Epithelial cell of proximal tubule (primary cell): ENCODE data around the gene IFNL2. TPM values are rescaled to one million over a fixed set of nuclear protein-coding genes. Genes with fewer than 3 reads are reported as not detected.
"Not testable (repeated sequence)": the region's sequence is repeated elsewhere in the genome, so short reads cannot be mapped to it uniquely, and the experiment has no call there.

ENCODE experiments used
- DNase-seq: peaks from one replicate; pipeline ENCODE4 v3.0.0-alpha.2; 2011; ENCODE audit warnings: low read depth
- H3K4me3 ChIP-seq: 2 replicates; pipeline ENCODE4 v1.5.1; 2011; ENCODE audit warnings: low read depth, mild to moderate bottlenecking, low read length
- total RNA-seq: library from RNA; depleted of rRNA; stranded (reverse); fragments of >200 nt; gene quantifications from 2 replicates; pipeline ENCODE4 v1.2.3, GENCODE V29; 2015
- TF ChIP-seq, protein P1 (sequence below): conservative IDR thresholded peaks from 2 replicates; pipeline ENCODE4 v1.5.1; 2012; ENCODE audit warnings: low read depth, mild to moderate bottlenecking, low read length

The IFNL2 gene
- total RNA-seq, 1 donor from 2014 or later = not detected

DNA sequence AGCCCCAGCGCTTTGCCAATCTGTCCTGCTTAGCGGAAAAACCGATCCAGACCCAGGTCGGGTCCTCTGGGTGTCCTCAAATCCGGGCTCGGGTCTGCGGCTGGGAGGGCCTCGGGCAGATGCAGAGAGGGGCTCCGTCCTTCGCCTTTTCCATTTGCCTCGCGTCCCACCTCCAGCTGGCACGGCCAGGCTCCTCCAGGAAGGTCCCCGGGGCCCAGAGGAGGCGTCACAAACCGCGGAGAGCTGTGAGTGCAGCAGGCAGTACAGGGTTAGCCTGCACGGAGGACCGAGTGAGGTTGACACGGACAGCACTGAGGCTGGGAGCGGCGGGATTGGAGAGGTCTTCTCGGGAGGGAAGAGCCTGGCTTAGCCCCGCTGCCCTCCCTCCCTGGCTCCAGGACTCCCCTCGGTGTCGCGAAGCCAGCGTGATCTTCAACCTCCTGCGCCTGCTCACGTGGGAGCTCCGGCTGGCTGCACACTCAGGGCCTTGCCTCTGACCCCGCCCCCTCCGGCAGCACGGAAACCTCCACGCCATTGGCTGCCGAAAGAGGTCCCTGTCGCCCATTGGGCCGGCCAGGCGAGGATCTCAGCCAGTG, 2.8 kb upstream of the IFNL2 start:
- no peak for DNase-seq
- TF ChIP-seq, protein P1, sequence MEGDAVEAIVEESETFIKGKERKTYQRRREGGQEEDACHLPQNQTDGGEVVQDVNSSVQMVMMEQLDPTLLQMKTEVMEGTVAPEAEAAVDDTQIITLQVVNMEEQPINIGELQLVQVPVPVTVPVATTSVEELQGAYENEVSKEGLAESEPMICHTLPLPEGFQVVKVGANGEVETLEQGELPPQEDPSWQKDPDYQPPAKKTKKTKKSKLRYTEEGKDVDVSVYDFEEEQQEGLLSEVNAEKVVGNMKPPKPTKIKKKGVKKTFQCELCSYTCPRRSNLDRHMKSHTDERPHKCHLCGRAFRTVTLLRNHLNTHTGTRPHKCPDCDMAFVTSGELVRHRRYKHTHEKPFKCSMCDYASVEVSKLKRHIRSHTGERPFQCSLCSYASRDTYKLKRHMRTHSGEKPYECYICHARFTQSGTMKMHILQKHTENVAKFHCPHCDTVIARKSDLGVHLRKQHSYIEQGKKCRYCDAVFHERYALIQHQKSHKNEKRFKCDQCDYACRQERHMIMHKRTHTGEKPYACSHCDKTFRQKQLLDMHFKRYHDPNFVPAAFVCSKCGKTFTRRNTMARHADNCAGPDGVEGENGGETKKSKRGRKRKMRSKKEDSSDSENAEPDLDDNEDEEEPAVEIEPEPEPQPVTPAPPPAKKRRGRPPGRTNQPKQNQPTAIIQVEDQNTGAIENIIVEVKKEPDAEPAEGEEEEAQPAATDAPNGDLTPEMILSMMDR = no peak
- H3K4me3 ChIP-seq = no peak overlapping the region

DNA sequence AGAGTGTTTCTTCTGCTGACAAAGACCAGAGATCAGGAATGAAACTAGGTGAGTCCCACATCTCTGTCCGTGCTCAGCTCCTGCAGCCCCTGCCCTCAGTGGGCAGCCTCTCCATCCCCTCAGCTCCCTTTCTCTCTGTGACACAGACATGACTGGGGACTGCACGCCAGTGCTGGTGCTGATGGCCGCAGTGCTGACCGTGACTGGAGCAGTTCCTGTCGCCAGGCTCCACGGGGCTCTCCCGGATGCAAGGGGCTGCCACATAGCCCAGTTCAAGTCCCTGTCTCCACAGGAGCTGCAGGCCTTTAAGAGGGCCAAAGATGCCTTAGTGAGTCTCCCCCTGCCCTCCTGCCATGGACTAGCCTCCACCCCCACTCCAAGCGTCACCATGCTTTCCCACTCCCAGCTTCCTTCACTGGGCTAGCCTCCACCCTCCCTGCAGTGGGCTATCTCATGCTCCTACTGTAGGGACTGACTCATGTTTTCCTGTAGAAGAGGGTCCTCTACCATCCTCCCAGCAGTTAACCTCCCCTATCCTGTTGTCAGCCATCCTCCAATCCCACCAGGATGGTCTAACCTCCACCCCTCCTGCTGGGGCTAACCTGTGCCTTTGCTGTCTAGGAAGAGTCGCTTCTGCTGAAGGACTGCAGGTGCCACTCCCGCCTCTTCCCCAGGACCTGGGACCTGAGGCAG, 481 bp downstream of the IFNL2 start:
- not testable (repeated sequence) for H3K4me3 ChIP-seq, DNase-seq

DNA sequence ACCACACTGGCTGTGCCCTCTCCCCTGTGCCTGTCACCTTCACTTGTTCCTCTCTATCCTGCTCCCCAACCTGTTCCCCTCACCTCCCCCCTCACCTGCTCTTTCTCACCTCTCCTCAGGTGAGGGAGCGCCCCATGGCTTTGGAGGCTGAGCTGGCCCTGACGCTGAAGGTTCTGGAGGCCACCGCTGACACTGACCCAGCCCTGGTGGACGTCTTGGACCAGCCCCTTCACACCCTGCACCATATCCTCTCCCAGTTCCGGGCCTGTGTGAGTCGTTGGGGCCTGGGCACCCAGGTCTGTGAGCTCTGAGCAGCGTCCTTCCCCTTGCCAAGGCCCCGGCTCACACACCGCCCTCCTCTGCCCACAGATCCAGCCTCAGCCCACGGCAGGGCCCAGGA, 1.2 kb downstream of the IFNL2 start:
- H3K4me3 ChIP-seq, DNase-seq: not testable (repeated sequence)

DNA sequence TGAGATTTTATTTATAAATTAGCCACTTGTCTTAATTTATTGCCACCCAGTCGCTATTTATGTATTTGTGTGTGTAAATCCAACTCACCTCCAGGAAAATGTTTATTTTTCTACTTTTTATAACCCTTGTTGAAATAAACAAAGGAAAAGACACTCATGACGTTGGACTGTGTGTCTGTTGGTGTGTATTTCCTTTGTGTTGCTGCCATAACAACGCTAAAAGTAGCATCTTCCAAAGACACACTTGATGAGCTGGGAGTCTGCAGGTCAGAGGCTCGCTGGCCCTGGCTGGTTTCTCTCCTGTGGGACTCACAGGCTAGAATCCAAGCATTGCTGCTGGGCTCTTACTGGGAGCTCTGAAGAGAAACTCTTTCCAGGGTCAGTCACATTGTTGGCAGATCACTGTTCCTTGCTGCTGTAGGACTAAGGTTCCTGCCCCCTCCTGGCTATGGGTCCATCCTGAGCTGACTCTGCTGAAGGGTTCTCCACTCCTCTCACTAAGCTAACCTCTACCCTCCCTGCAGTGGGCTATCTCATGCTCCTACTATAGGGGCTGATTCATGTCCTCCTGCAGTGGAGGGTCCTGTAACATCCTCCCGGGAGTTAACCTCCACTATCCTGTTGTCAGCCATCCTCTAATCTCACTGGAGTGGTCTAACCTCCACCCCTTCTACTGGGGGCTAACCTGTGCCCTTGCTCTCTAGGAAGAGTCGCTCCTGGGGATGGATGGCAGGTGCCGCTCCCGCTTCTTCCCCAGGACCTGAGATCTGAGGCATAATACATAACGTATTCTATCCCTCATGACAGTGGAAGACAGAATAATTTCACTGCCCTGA, 2.1 kb downstream of the IFNL2 start:
- no peak for DNase-seq
- TF ChIP-seq, protein P1 = no peak
- no peak overlapping the region for H3K4me3 ChIP-seq

DNA sequence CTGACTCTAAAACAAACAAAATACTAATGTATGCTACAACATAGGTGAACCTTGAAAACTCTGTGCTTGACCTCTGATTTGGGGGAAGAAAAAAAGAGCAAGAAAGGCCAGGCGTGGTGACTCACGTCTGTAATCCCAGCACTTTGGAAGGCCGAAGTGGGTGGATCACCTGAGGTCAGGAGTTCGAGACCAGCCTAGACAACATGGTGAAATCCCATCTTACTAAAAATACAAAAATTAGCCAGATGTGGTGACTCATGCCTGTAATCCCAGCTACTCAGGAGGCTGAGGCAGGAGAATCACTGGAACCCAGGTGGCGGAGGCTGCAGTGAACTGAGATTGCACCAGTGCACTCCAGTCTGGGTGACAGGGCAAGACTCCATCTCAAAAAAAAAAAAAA, 5.7 kb downstream of the IFNL2 start:
- not testable (repeated sequence) for H3K4me3 ChIP-seq, DNase-seq

DNA sequence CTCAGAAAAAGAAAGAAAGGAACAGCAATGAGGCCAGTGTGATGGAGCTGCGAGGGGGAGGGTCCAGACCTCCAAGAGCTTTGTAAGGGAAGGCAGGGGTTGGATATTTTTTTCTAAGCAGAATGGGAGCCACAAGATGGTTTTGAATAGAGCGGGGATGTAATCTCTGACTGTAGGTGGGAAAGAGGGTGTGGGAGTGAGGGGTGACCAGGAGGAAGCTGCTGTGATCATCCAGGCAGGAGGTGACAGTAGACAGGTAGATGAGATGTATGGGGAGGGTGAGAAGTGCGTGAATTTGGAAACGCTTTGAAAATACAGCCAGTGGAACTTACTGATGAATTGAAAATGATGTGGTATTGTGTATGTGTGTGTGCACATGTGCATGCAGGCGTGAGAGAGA, 7.4 kb downstream of the IFNL2 start:
- no peak for DNase-seq

DNA sequence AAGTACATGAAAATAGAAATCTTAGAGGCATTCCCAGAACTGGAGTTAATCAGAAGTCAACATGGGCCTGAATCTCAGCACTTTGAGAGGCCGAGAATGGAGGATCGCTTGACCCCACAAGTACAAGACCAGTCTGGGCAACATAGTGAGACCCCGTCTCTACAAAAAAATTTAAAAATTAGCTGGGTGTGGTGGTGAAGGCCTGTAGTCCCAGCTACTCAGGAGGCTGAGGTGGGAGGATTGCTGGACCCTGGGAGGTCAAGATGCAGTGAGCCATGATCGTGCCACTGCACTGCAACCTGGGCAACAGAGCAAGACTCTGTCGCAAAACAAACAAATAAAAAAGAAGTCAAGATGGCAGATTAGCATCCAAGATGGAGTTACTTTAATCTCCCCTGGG, 8.5 kb downstream of the IFNL2 start:
- H3K4me3 ChIP-seq = no peak overlapping the region
- TF ChIP-seq, protein P1 = no peak
- DNase-seq = no peak

More for the DNA sequence above, 7.4 kb downstream of the IFNL2 start:
- H3K4me3 ChIP-seq = no peak overlapping the region
- TF ChIP-seq, protein P1 = no peak

DNA sequence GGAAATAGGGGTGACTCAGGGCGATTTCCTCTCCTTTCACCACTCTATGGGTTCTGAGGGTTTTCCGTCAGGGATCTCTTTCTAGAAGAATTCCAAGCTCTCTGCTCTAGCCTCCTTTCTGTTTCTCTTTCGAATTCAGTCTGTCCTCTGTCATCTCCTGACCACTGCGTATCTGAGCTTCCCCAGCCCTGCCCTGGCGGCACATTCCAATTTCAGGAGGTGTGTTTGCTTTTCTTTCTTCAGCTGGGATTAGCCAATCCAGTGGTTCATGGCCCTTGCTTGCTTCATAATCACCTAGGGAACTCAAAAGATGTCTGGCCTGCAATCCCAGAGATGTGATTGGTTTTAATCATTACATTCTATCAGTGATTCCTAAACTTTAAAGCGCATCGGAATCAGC, 9.4 kb downstream of the IFNL2 start:
- DNase-seq = no peak
- no peak overlapping the region for H3K4me3 ChIP-seq
- TF ChIP-seq, protein P1 = no peak
